Keratinocyte (primary cell): ENCODE results near the gene CDKN1C. TPM values are rescaled to one million over a fixed set of nuclear protein-coding genes. Genes with fewer than 3 reads are reported as not detected.

ENCODE experiments used
- DNase-seq: peaks from one replicate; pipeline ENCODE4 v3.0.0-alpha.2; 2011; ENCODE audit warnings: low read depth, missing footprints, low spot score
- FAIRE-seq: peaks from 2 replicates; lab custom pipeline; 2011; peaks lifted over from hg19 to GRCh38; lab: Jason Lieb, UNC
- H2AFZ ChIP-seq: 2 replicates; pipeline ENCODE4 v1.6.0; 2012; ENCODE audit warnings: low read length, control low read depth, inconsistent platforms; ENCODE audit not compliant: control insufficient read depth
- H3K27ac ChIP-seq: 2 replicates; pipeline ENCODE4 v1.5.1; 2011; ENCODE audit warnings: low read length; ENCODE audit not compliant: control insufficient read depth, insufficient read depth
- H3K27me3 ChIP-seq: 3 replicates; pipeline ENCODE4 v1.6.0; 2011; ENCODE audit warnings: low read length; ENCODE audit not compliant: control insufficient read depth, insufficient read depth; ENCODE audit errors: extremely low read depth
- H3K36me3 ChIP-seq, 2 experiments: 2 replicates in 1 of 2; 3 replicates in 1 of 2; pipeline ENCODE4 v1.5.1; 2011; ENCODE audit warnings: low read length in 2 of 2, mild to moderate bottlenecking in 1 of 2; ENCODE audit not compliant: control insufficient read depth in 2 of 2, insufficient read depth in 2 of 2; ENCODE audit errors: extremely low read depth in 1 of 2
- H3K4me1 ChIP-seq: 3 replicates; pipeline ENCODE4 v1.5.1; 2011; ENCODE audit warnings: low read length; ENCODE audit not compliant: control insufficient read depth, insufficient read depth; ENCODE audit errors: extremely low read depth
- H3K4me2 ChIP-seq: 3 replicates; pipeline ENCODE4 v1.6.0; 2011; ENCODE audit warnings: low read depth, low read length; ENCODE audit not compliant: control insufficient read depth, insufficient read depth; ENCODE audit errors: extremely low read depth
- H3K4me3 ChIP-seq, 3 experiments: fragments of 200-600 bp in 1 of 3; sonication (generic) in 1 of 3; 2 replicates in 2 of 3; 3 replicates in 1 of 3; pipeline ENCODE4 v1.5.1; 2011 to 2016; ENCODE audit warnings: low read length in 3 of 3, mild to moderate bottlenecking in 3 of 3, control low read depth in 2 of 3, inconsistent platforms in 1 of 3, low read depth in 1 of 3, mixed read lengths in 1 of 3, mixed run types in 1 of 3, moderate library complexity in 1 of 3; ENCODE audit not compliant: control insufficient read depth in 2 of 3, insufficient read depth in 2 of 3; ENCODE audit errors: extremely low read depth in 1 of 3
- H3K79me2 ChIP-seq: 2 replicates; pipeline ENCODE4 v1.6.0; 2012; ENCODE audit warnings: low read length; ENCODE audit not compliant: control insufficient read depth, insufficient read depth
- H3K9ac ChIP-seq: 3 replicates; pipeline ENCODE4 v1.6.0; 2011; ENCODE audit warnings: low read length; ENCODE audit not compliant: control insufficient read depth, insufficient read depth; ENCODE audit errors: extremely low read depth
- H3K9me1 ChIP-seq: 3 replicates; pipeline ENCODE4 v1.6.0; 2011; ENCODE audit warnings: low read length; ENCODE audit not compliant: control insufficient read depth, insufficient read depth; ENCODE audit errors: extremely low read depth
- H3K9me3 ChIP-seq: 2 replicates; pipeline ENCODE4 v1.5.1; 2012; ENCODE audit warnings: low read depth, low read length; ENCODE audit not compliant: control insufficient read depth
- H4K20me1 ChIP-seq: 3 replicates; pipeline ENCODE4 v1.6.0; 2011; ENCODE audit warnings: low read length; ENCODE audit not compliant: control insufficient read depth, insufficient read depth; ENCODE audit errors: extremely low read depth
- CTCF ChIP-seq, 3 experiments: IDR thresholded peaks in 1 of 3; conservative IDR thresholded peaks in 1 of 3; optimal IDR thresholded peaks in 1 of 3; 2 replicates in 2 of 3; 3 replicates in 1 of 3; pipeline versions ENCODE3 to v1.5.1; 2011; ENCODE audit warnings: low read length in 3 of 3, mild to moderate bottlenecking in 3 of 3, moderate library complexity in 2 of 3, control low read depth in 1 of 3, inconsistent platforms in 1 of 3; ENCODE audit not compliant: insufficient read depth in 2 of 3; ENCODE audit errors: extremely low read depth in 1 of 3
- EZH2 ChIP-seq: IDR thresholded peaks from one replicate; pipeline ENCODE4 v1.6.1; 2012; ENCODE audit warnings: inconsistent platforms, mild to moderate bottlenecking, low read length, moderate library complexity
- dilution Hi-C: fragments of 300-500 bp; cut with MboI; formaldehyde crosslinking; loops from one replicate; pipeline ENCODE4 v1.7.0; 2020; ENCODE audit warnings: low sequenced_read_pairs; ENCODE audit not compliant: extremely low pct_ligation_motif_present
- polyA plus RNA-seq, 5 experiments: library from polyadenylated mRNA; depleted of rRNA in 3 of 5; stranded (reverse) in 3 of 5; stranded (forward) in 1 of 5; unstranded in 1 of 5; fragments of >200 nt; gene quantifications; 1 replicate in 1 of 5; 2 replicates in 3 of 5; 3 replicates in 1 of 5; pipeline versions ENCODE4 v1.2.1 to v1.2.3, GENCODE V29; 2011 to 2012; ENCODE audit warnings: missing spikeins in 2 of 5, low read depth in 1 of 5, low replicate concordance in 1 of 5

Gene CDKN1C
- polyA plus RNA-seq, 1 donor (not counting 4 experiments of a cell fraction or from before 2014, with no cell fraction given): 0.37 TPM

GRCh38 chr11:2915473-2915872 lies 29.9 kb upstream of the CDKN1C start:
- Histone ChIP-seq H3K36me3 (no peaks in the 10 kb centered on the region), H3K27ac (no peak overlapping the region), H3K4me1 (peaks cover 29% of the 10 kb centered on the region), H3K9me3 (no peaks in the 10 kb centered on the region), H3K4me3 (no peak overlapping the region), H4K20me1 (no peaks in the 10 kb centered on the region), H2AFZ (no peak overlapping the region), H3K79me2 (no peaks in the 10 kb centered on the region), H3K4me2 (no peak overlapping the region), H3K9me1 (no peaks in the 10 kb centered on the region), H3K27me3 (no peaks in the 10 kb centered on the region), H3K9ac (no peak overlapping the region)
- dilution Hi-C loops: no loop called here
- FAIRE-seq: no peak
- no peak for DNase-seq
- TF ChIP-seq CTCF (optimal IDR thresholded peaks at IDR 0.05 in 1 of 3, IDR thresholded peaks at IDR 0.05 in 1 of 3, conservative IDR thresholded peaks at IDR 0.05 in 1 of 3; ENCODE audit: extremely low read depth in 1 of 3, insufficient read depth in 2 of 3, low read length in 3 of 3) (no peak), EZH2 (no peak)

DNA sequence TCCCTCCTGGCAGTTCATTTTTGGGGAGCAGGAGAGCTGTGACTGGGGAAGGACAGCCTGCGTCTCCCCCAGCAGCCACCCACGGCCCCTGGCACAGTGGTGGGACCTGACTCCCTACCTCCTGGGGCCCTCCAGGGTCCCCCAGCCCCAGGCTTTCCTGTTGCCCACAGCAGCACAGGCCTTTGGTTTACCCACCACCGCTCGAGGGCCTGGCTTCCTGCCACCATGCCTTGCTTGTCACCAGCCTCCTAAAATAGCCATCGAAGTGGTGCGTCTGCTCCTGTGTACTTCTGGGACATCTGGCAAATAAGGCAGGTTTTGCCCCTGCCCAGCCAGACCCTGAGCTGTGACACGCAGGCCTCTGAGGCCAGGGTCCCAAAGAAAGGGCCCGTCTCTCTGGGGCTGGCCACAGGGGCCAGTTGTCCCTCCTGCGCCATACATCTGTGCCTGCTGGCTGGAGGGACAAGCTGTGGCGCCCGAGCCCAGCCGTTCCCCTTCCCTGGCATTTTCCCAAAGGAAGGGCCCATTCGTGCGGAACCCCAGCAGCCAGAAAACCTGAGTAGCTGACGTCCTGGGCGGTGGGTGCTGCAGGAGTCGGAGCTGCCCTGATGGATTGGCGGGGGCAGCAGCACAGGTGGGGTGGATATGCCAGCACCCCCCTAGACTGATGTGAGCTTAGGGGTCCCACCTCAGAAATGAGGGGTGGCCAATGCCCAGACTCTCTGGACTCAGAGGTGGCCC lies 29.1 kb upstream of the CDKN1C start:
- H2AFZ ChIP-seq: no peak overlapping the region
- dilution Hi-C loops: no loop called here
- no peak overlapping the region for H3K4me3 ChIP-seq
- DNase-seq: no peak
- no peaks in the 10 kb centered on the region for H3K36me3 ChIP-seq
- peaks cover 29% of the 10 kb centered on the region for H3K4me1 ChIP-seq
- FAIRE-seq: no peak
- H3K9ac ChIP-seq: no peak overlapping the region
- H4K20me1 ChIP-seq: no peaks in the 10 kb centered on the region
- H3K4me2 ChIP-seq: no peak overlapping the region
- no peaks in the 10 kb centered on the region for H3K27me3 ChIP-seq
- no peak overlapping the region for H3K27ac ChIP-seq
- no peaks in the 10 kb centered on the region for H3K9me3 ChIP-seq
- no peaks in the 10 kb centered on the region for H3K79me2 ChIP-seq
- TF ChIP-seq CTCF (optimal IDR thresholded peaks at IDR 0.05 in 1 of 3, IDR thresholded peaks at IDR 0.05 in 1 of 3, conservative IDR thresholded peaks at IDR 0.05 in 1 of 3; ENCODE audit: extremely low read depth in 1 of 3, insufficient read depth in 2 of 3, low read length in 3 of 3): no peak
- no peak for TF ChIP-seq EZH2
- no peaks in the 10 kb centered on the region for H3K9me1 ChIP-seq
